Testis (tissue), 3 donors: Measurements from ENCODE around the gene ANKRD33B. TPM values are rescaled to one million over a fixed set of nuclear protein-coding genes. Genes with fewer than 3 reads are reported as not detected.

Experiments used
- DNase-seq: peaks from one replicate; pipeline ENCODE4 v3.0.0-alpha.2; 2019
- H3K27ac ChIP-seq, 2 donors: fragments of 200-600 bp; sonication (generic); one replicate each; pipeline ENCODE4 v1.5.1; 2019
- H3K27me3 ChIP-seq: fragments of 200-600 bp; sonication (generic); one replicate; pipeline ENCODE4 v1.5.1; 2019
- H3K36me3 ChIP-seq: fragments of 200-600 bp; sonication (generic); one replicate; pipeline ENCODE4 v1.5.1; 2017; ENCODE audit warnings: low read depth; ENCODE audit errors: missing control alignments
- H3K4me1 ChIP-seq: fragments of 200-600 bp; sonication (generic); one replicate; pipeline ENCODE4 v1.5.1; 2019
- H3K4me3 ChIP-seq, 2 donors: fragments of 200-600 bp; sonication (generic); one replicate each; pipeline ENCODE4 v1.5.1; 2017 to 2019
- H3K9me3 ChIP-seq: fragments of 200-600 bp; sonication (generic); one replicate; pipeline ENCODE4 v1.5.1; 2017
- CTCF ChIP-seq, 3 experiments: fragments of 450-650 bp in 2 of 3; fragments of 200-600 bp in 1 of 3; sonication (generic) in 1 of 3; IDR thresholded peaks; one replicate each; pipeline ENCODE4 v1.5.1; 2016 to 2019; ENCODE audit warnings: antibody characterized with exemption in 3 of 3, mild to moderate bottlenecking in 2 of 3, moderate library complexity in 1 of 3
- POLR2A ChIP-seq: fragments of 450-650 bp; IDR thresholded peaks from one replicate; pipeline ENCODE4 v1.6.1; 2017; ENCODE audit warnings: antibody characterized with exemption, mild to moderate bottlenecking, moderate library complexity
- WGBS, 2 donors: methylation state at CpG; one replicate each; pipeline ENCODE4 v1.1.5; 2018; 5-methylcytosine and 5-hydroxymethylcytosine counted together
- intact Hi-C: fragments of 100-400 bp; cut with DNase I; formaldehyde crosslinking; loops from one replicate; pipeline ENCODE4 v1.15.1; 2023; ENCODE audit warnings: low total_unique reads
- polyA plus RNA-seq: library from polyadenylated mRNA; stranded (reverse); fragments of 350-450 nt; fragmentation: Illumina TruSeq; extraction: RNeasy Lipid Tissue Mini Kit (QIAGEN cat#74804); gene quantifications from one replicate; pipeline ENCODE4 v1.2.3, GENCODE V29; 2014; ENCODE audit warnings: low read depth, low replicate concordance; ENCODE audit not compliant: insufficient read depth
- total RNA-seq, 2 donors: library from RNA; depleted of rRNA; stranded (reverse); fragments of >200 nt; gene quantifications; one replicate each; pipeline ENCODE4 v1.2.3, GENCODE V29; 2016

Gene ANKRD33B
- total and polyA plus RNA-seq, 3 donors from 2014 or later: 3.7 to 5.8 (median 5.6) TPM

- Histone ChIP-seq H3K4me3 (no peak overlapping the region), H3K27me3 (no peaks in the 10 kb centered on the region), H3K27ac (no peak overlapping the region), H3K36me3 (no peaks in the 10 kb centered on the region), H3K9me3 (no peaks in the 10 kb centered on the region), H3K4me1 (no peaks in the 10 kb centered on the region)
- intact Hi-C loops: no loop called here
- no peak for TF ChIP-seq POLR2A
- no peak for TF ChIP-seq CTCF (IDR thresholded peaks at IDR 0.05)
- no peak for DNase-seq
- WGBS, 2 donors: 71 to 88% methylated on average over 1 of the region's 1 CpG
Measured at GRCh38 chr5:10676946-10677345, 113.1 kb downstream of the ANKRD33B start.

- Histone ChIP-seq H3K9me3 (no peaks in the 10 kb centered on the region), H3K36me3 (no peaks in the 10 kb centered on the region), H3K4me3 (no peak overlapping the region), H3K27ac (no peak overlapping the region), H3K27me3 (no peaks in the 10 kb centered on the region), H3K4me1 (no peaks in the 10 kb centered on the region)
- TF ChIP-seq CTCF (IDR thresholded peaks at IDR 0.05): no peak
- no peak for TF ChIP-seq POLR2A
- intact Hi-C loops: no loop called here
- 91 to 96% methylated on average over 7 of the region's 7 CpGs for WGBS, 2 donors
- DNase-seq: no peak
Measured at GRCh38 chr5:10677533-10677932, 113.7 kb downstream of the ANKRD33B start.

- Histone ChIP-seq H3K9me3 (no peaks in the 10 kb centered on the region), H3K36me3 (no peaks in the 10 kb centered on the region), H3K27ac (no peak overlapping the region), H3K27me3 (no peaks in the 10 kb centered on the region), H3K4me3 (no peak overlapping the region), H3K4me1 (no peaks in the 10 kb centered on the region)
- no peak for DNase-seq
- TF ChIP-seq CTCF (IDR thresholded peaks at IDR 0.05): no peak
- no peak for TF ChIP-seq POLR2A
- intact Hi-C loops: no loop called here
- 87 to 95% methylated on average over 2 of the region's 2 CpGs for WGBS, 2 donors
Measured at GRCh38 chr5:10678244-10678643, 114.4 kb downstream of the ANKRD33B start.

GRCh38 chr5:10679336-10679988, 115.6 kb downstream of the ANKRD33B start:
- TF ChIP-seq POLR2A (no peak), CTCF (IDR thresholded peaks at IDR 0.05) (no peak)
- no peaks in the 10 kb centered on the region for H3K9me3 ChIP-seq
- DNase-seq: no peak
- WGBS, 2 donors: 85 to 93% methylated on average over 12 to 15 of the region's 15 CpGs
- H3K4me3 ChIP-seq: no peak overlapping the region
- H3K4me1 ChIP-seq: no peaks in the 10 kb centered on the region
- no peaks in the 10 kb centered on the region for H3K27me3 ChIP-seq
- intact Hi-C loops: no loop called here
- no peak overlapping the region for H3K27ac ChIP-seq
- no peaks in the 10 kb centered on the region for H3K36me3 ChIP-seq

GRCh38 chr5:10680876-10681481, 117.1 kb downstream of the ANKRD33B start:
- 94% methylated on average over 10 to 17 of the region's 17 CpGs for WGBS, 2 donors
- intact Hi-C loops: no loop called here
- no peak overlapping the region for H3K4me3 ChIP-seq

More at GRCh38 chr5:10680876-10681481, 117.1 kb downstream of the ANKRD33B start:
- Histone ChIP-seq H3K36me3 (no peaks in the 10 kb centered on the region), H3K4me1 (no peaks in the 10 kb centered on the region), H3K9me3 (no peaks in the 10 kb centered on the region), H3K27me3 (no peaks in the 10 kb centered on the region), H3K27ac (no peak overlapping the region)
- DNase-seq: no peak
- no peak for TF ChIP-seq POLR2A
- no peak for TF ChIP-seq CTCF (IDR thresholded peaks at IDR 0.05)
